HG03520 (cell line): ENCODE data around the gene LARGE1.

Source experiments
- ATAC-seq: cut with Tn5 transposase; IDR thresholded peaks from one replicate; pipeline ENCODE4 v1.9.1; 2021; ENCODE audit warnings: mild to moderate bottlenecking, moderate library complexity; ENCODE audit not compliant: unreplicated experiment

Gene LARGE1

GRCh38 chr22:33886696-33887095 lies 33.6 kb downstream of the LARGE1 start:
- ATAC-seq: no peak

GRCh38 chr22:33884829-33885228 lies 35.4 kb downstream of the LARGE1 start:
- no peak for ATAC-seq

GRCh38 chr22:33883961-33884808 lies 36.1 kb downstream of the LARGE1 start:
- no peak for ATAC-seq

- no peak for ATAC-seq
Observed at GRCh38 chr22:33883561-33883960, 36.7 kb downstream of the LARGE1 start.

- ATAC-seq: no peak
Observed at GRCh38 chr22:33882991-33883390, 37.3 kb downstream of the LARGE1 start.

GRCh38 chr22:33880986-33881385 lies 39.3 kb downstream of the LARGE1 start:
- ATAC-seq: no peak

- no peak for ATAC-seq
Observed at GRCh38 chr22:33879796-33880195, 40.5 kb downstream of the LARGE1 start.

GRCh38 chr22:33875316-33875715 lies 45.0 kb downstream of the LARGE1 start:
- no peak for ATAC-seq

- ATAC-seq: no peak
Observed at GRCh38 chr22:33874206-33874605, 46.1 kb downstream of the LARGE1 start.

- ATAC-seq: no peak
Observed at GRCh38 chr22:33873666-33874065, 46.6 kb downstream of the LARGE1 start.

GRCh38 chr22:33873186-33873585 lies 47.1 kb downstream of the LARGE1 start:
- no peak for ATAC-seq

GRCh38 chr22:33871935-33872334 lies 48.3 kb downstream of the LARGE1 start:
- ATAC-seq: no peak

- ATAC-seq: no peak
Observed at GRCh38 chr22:33869946-33870345, 50.3 kb downstream of the LARGE1 start.

- no peak for ATAC-seq
Observed at GRCh38 chr22:33867971-33868370, 52.3 kb downstream of the LARGE1 start.

GRCh38 chr22:33867118-33867866 lies 53.0 kb downstream of the LARGE1 start:
- no peak for ATAC-seq

GRCh38 chr22:33866511-33866910 lies 53.8 kb downstream of the LARGE1 start:
- ATAC-seq: no peak

GRCh38 chr22:33865996-33866395 lies 54.3 kb downstream of the LARGE1 start:
- no peak for ATAC-seq

GRCh38 chr22:33865248-33865647 lies 55.0 kb downstream of the LARGE1 start:
- no peak for ATAC-seq

- ATAC-seq: no peak
Observed at GRCh38 chr22:33864723-33865130, 55.5 kb downstream of the LARGE1 start.

GRCh38 chr22:33861216-33861875 lies 58.9 kb downstream of the LARGE1 start:
- no peak for ATAC-seq

GRCh38 chr22:33860386-33860785 lies 59.9 kb downstream of the LARGE1 start:
- no peak for ATAC-seq

- no peak for ATAC-seq
Observed at GRCh38 chr22:33859311-33859710, 61.0 kb downstream of the LARGE1 start.
